ENCODE results near the gene ASTN2.

The ASTN2 gene

DNA sequence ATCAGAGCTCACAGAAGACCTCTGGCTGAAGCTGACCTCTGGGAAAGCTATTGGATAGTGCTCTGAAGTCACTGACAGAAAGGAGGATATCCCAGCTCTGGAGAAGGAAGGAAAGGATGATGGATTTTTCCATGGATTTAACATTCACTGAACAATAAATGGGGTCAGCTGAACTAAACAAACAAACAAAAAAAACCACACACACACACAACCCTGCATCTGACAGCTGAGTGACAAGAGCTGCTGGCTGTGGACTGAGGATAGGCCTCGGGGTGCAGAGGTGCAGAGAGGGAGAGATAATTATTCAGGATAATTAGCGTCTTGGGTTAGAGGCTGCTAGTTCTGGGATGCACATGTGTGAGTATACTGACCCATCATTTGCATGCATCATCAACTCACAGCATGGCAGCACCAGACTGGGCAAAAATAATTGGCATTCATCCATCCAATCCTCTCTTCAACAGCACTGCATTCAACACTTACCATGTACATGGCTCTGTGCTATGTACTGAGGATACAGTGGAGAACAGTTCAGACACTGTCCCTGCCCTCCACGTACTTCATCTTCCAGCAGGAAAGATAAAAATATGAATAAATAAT is 859.2 kb downstream of the ASTN2 start:
- no peaks in the 10 kb centered on the region for H3K27me3 ChIP-seq (ENCODE audit: insufficient read depth, low read length)
- H3K9me3 ChIP-seq (ENCODE audit: low read length) = no peaks in the 10 kb centered on the region
- no peaks in the 10 kb centered on the region for H4K20me1 ChIP-seq (ENCODE audit: insufficient read depth, low read length)
- H3K79me2 ChIP-seq (ENCODE audit: insufficient read depth, low read length) = no peaks in the 10 kb centered on the region
- H3K4me2 ChIP-seq (ENCODE audit: low read length) = no peak overlapping the region
- no peaks in the 10 kb centered on the region for H3K4me1 ChIP-seq (ENCODE audit: insufficient read depth, low read length, severe bottlenecking)
- no peak overlapping the region for H2AFZ ChIP-seq (ENCODE audit: low read length)
- no peak overlapping the region for H3K27ac ChIP-seq (ENCODE audit: low read depth, low read length, poor library complexity, severe bottlenecking)
- no peak for TF ChIP-seq CTCF (IDR thresholded peaks at IDR 0.05; ENCODE audit: low read length)
- TF ChIP-seq EZH2 (IDR thresholded peaks at IDR 0.05; ENCODE audit: borderline replicate concordance, low read length) = no peak
- no peaks in the 10 kb centered on the region for H3K36me3 ChIP-seq (ENCODE audit: insufficient read depth, low read length)
- H3K4me3 ChIP-seq (ENCODE audit: low read depth, low read length, poor library complexity, severe bottlenecking) = no peak overlapping the region
- no peaks in the 10 kb centered on the region for H3K9me2 ChIP-seq (ENCODE audit: low read depth, low read length)
- H3F3A ChIP-seq (ENCODE audit: insufficient read depth, low read length) = no peaks in the 10 kb centered on the region
- no peak overlapping the region for H3K9ac ChIP-seq (ENCODE audit: low read length)

GRCh38 chr9:116555119-116555518 is 859.7 kb downstream of the ASTN2 start:
- Histone ChIP-seq H3K4me3 (ENCODE audit: low read depth, low read length, poor library complexity, severe bottlenecking) (no peak overlapping the region), H3K4me2 (ENCODE audit: low read length) (no peak overlapping the region), H3F3A (ENCODE audit: insufficient read depth, low read length) (no peaks in the 10 kb centered on the region), H3K36me3 (ENCODE audit: insufficient read depth, low read length) (no peaks in the 10 kb centered on the region), H3K9me3 (ENCODE audit: low read length) (no peaks in the 10 kb centered on the region), H2AFZ (ENCODE audit: low read length) (no peak overlapping the region), H3K4me1 (ENCODE audit: insufficient read depth, low read length, severe bottlenecking) (no peaks in the 10 kb centered on the region), H3K9ac (ENCODE audit: low read length) (no peak overlapping the region), H4K20me1 (ENCODE audit: insufficient read depth, low read length) (no peaks in the 10 kb centered on the region), H3K9me2 (ENCODE audit: low read depth, low read length) (no peaks in the 10 kb centered on the region), H3K79me2 (ENCODE audit: insufficient read depth, low read length) (no peaks in the 10 kb centered on the region), H3K27ac (ENCODE audit: low read depth, low read length, poor library complexity, severe bottlenecking) (no peak overlapping the region), H3K27me3 (ENCODE audit: insufficient read depth, low read length) (no peaks in the 10 kb centered on the region)
- TF ChIP-seq EZH2 (IDR thresholded peaks at IDR 0.05; ENCODE audit: borderline replicate concordance, low read length) (no peak), CTCF (IDR thresholded peaks at IDR 0.05; ENCODE audit: low read length) (no peak)

GRCh38 chr9:116550696-116551436 is 864.0 kb downstream of the ASTN2 start:
- Histone ChIP-seq H3K27me3 (ENCODE audit: insufficient read depth, low read length) (0 out of 2 replicates have a peak, but pooled peaks cover 4% of the 10 kb centered on the region), H3F3A (ENCODE audit: insufficient read depth, low read length) (no peaks in the 10 kb centered on the region), H3K4me1 (ENCODE audit: insufficient read depth, low read length, severe bottlenecking) (no peaks in the 10 kb centered on the region), H3K9me3 (ENCODE audit: low read length) (no peaks in the 10 kb centered on the region), H3K79me2 (ENCODE audit: insufficient read depth, low read length) (no peaks in the 10 kb centered on the region), H3K9ac (ENCODE audit: low read length) (no peak overlapping the region), H3K9me2 (ENCODE audit: low read depth, low read length) (no peaks in the 10 kb centered on the region), H3K36me3 (ENCODE audit: insufficient read depth, low read length) (no peaks in the 10 kb centered on the region), H3K4me3 (ENCODE audit: low read depth, low read length, poor library complexity, severe bottlenecking) (no peak overlapping the region), H3K4me2 (ENCODE audit: low read length) (no peak overlapping the region), H3K27ac (ENCODE audit: low read depth, low read length, poor library complexity, severe bottlenecking) (no peak overlapping the region), H2AFZ (ENCODE audit: low read length) (no peak overlapping the region), H4K20me1 (ENCODE audit: insufficient read depth, low read length) (no peaks in the 10 kb centered on the region)
- no peak for TF ChIP-seq EZH2 (IDR thresholded peaks at IDR 0.05; ENCODE audit: borderline replicate concordance, low read length)
- no peak for TF ChIP-seq CTCF (IDR thresholded peaks at IDR 0.05; ENCODE audit: low read length)

All from OCI-LY1 (cell line).